Measurements from ENCODE around the gene NDST4.

The NDST4 gene

DNA sequence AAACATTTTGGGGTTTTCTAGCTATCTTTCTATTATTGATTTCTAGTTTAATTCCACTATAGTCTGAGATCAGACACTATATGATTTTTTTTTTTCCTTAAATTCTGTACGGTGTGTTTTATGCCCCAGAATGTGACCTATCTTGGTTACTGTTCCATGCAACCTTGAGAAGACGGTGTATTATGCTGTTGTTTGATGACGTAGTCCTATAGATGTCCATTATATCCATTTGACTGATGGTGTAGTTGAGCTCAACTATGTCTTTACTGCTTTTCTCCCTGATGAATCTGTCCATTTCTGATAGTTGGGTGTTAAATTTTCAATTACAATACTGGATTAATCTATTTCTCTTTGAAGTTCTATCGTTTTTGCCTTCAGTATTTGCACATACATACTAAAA lies 212.5 kb downstream of the NDST4 start:
- no peak for DNase-seq

DNA sequence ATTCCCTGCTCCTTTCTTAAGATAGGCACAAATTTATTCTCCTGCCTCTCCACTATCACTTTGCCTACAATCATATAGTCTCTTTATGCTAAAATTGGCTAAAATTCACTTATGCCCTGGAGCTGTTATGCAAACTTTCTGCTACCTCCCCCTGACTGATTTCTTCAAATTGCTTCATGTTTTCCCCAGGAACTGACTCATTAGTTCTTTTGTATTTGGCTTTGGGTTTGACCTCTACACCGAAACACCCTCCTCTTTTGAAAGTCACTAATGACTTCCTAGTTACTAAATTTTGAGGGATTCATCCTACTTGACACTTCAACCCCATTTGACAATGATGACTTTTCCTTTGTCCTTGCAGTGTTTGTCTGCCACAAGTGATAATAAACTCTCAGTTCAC lies 222.6 kb downstream of the NDST4 start:
- DNase-seq = no peak

GRCh38 chr4:114886761-114887160 lies 226.7 kb downstream of the NDST4 start:
- no peak for DNase-seq

DNA sequence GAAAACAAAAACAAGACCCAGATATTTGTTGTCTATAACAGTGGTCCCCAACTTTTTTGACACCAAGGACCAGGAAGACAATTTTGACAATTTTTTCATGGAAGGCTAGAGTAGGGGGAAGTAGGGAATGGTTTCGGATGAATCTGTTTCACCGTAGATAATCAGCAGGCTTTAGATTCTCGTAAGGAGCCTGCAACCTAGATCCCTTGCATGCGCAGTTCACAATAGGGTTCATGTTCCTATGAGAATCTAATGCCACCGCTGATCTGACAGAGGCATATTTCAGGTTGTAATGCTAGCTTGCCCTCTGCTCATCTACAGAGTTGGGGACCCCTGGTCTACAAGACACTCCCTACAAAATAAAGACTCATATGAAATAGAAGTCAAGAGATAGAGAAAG lies 229.8 kb downstream of the NDST4 start:
- DNase-seq = no peak

GRCh38 chr4:114879916-114880669 lies 233.3 kb downstream of the NDST4 start:
- DNase-seq = no peak

DNA sequence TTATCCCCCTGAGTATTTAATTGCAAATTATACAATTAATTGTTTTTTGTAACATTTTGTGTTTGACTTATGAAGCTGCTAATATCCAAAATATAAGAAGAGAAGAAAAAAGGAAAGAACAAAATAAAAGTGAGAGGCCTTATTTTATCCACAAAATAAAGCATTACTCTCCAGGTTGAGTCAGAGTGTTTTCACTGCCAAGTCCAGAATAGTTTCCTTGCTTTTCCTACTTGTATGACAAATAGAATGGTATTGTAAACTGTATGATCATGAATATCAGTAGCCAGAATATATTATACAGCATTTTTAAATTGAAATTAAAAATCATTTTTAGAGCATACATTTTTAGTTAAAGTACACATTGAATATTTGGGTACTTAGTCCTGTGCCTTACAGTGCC lies 237.8 kb downstream of the NDST4 start:
- no peak for DNase-seq

- DNase-seq = no peak
Observed at GRCh38 chr4:114874321-114874720, 239.1 kb downstream of the NDST4 start.

DNA sequence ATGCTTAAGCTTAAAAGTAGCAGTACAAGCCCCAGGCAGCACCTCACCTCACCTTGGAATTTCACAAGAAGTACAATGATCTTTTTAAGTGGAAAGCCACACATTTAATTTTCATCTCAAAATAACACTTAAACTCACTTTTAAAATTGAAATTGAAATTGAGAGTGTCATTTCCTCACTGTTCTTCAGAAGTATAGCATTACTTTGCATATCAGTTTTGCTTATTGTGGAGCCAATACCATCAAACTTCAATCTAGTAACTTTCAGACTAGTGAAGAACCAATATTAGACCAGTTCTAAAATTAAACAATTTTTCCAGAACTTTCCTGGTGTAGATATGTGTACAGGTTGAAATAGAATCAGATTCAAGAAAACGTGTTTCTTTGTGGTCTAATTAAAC lies 242.4 kb downstream of the NDST4 start:
- DNase-seq = no peak

DNA sequence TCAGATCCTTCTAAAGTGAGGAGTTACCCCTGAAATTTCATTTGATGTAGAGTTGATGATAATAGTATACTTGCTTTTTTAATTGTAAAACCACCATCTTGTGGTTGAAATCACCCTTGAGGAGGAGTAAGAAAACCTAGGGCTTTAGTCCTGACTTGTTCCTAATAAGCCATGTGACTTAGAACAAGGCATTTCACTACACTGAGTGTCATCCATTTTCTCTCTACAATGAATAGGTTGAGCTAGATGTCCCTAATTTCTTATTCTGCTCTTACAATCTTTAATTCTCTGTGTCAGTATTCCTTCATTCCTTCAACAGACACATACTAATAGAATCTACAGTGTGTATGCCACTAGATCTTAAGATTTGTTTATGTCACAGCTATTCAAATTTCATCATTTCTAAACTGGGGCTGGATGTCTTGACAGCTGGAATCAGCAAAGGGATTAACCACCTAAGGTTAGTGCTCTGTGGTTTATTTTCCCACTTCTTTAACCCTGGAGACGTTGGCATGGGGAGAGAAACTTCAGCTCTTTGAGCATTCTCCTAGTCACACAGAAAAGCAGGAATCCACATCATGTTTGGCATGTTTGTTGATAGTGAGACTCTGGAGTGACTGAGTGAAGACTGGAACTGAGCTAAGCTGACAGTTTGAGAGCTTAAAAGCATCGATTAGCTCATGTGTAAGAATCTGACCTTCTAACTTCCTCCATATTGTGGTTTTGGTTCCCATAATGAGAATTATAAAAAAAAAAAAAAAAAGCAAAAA lies 246.3 kb downstream of the NDST4 start:
- no peak for DNase-seq

DNA sequence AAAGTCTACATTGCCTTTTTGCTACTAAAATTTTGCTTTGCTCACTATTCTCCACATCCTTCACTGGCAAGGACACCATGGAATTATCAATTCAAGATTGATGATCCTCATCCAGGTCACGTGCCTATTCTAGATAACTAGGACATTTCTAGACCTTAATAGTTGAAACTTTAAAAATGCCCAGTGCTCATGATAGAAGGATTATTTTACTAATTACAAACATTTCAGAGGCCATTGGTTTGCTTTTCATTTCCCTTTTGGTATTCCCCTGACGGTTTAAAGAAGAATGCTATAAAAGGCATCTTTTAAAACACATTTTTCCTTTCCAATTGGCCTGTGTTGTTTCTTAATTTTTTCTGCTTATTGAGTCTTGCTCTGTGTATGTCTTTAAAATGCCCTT lies 249.4 kb downstream of the NDST4 start:
- no peak for DNase-seq

GRCh38 chr4:114860786-114861185 lies 252.6 kb downstream of the NDST4 start:
- no peak for DNase-seq

GRCh38 chr4:114857831-114858230 lies 255.6 kb downstream of the NDST4 start:
- peak; percentile 32 to 77 for DNase-seq

- no peak for DNase-seq
Observed at GRCh38 chr4:114839986-114840385, 273.4 kb downstream of the NDST4 start.

DNA sequence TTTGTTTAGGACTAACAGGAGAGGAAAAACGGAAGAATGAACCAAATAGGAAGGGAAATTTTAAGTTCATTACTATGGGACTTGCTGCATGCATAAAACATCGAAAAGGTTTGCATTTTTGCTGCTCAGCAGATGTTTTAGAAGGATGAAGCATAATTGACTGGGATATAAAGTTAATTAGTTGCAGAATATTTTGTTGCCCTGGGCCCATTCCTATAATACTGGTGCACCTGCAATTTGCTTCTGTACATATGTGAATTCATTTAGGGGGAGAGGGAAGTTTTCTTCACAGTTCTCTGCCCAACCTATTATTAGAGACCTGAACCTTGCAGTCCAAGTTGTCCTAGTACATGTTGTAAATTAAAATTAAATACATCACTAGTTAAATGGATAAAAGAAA lies 282.8 kb downstream of the NDST4 start:
- peak in 1 of 2 experiments; percentile 15 for DNase-seq

DNA sequence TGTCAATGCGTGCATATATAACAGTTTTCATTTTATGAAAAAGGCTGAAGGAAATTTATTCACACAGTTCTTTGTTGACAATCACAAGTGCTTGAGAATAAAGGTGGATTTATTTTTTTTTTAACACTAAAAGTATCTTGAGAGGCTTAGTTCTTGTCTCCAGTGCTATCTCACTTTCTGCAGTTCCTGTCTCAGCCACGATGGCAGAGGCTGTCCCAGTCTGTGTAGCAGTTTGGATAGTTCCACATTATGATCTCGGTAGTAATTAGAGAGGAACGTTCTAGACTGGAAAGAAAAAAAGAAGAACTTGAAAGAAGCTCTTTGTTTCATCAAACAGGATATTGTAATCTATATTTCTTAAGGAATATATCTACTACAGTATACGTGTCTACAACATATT lies 285.8 kb downstream of the NDST4 start:
- no peak for DNase-seq

DNA sequence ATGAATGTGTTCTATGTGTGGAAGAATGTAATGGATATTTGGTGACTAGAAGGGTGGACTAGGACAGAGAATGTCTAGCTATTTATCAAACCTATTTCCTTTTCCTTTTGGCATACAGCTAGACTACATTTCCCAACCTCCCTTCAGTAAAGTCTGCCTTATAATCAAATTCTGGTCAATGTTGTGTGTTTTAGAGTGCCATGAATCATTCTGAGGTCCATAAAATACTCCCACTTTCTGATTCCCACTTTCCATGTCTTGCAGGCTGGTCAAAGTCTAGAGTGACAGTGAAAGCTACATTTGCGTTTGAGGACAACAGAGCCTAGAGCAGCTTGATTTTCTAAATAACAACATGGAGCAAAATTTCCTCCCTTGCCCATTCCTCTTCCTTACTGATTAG lies 297.7 kb downstream of the NDST4 start:
- no peak for DNase-seq

- DNase-seq = no peak
Observed at GRCh38 chr4:114813961-114814360, 299.5 kb downstream of the NDST4 start.

GRCh38 chr4:114811564-114812301 lies 301.7 kb downstream of the NDST4 start:
- DNase-seq = no peak

DNA sequence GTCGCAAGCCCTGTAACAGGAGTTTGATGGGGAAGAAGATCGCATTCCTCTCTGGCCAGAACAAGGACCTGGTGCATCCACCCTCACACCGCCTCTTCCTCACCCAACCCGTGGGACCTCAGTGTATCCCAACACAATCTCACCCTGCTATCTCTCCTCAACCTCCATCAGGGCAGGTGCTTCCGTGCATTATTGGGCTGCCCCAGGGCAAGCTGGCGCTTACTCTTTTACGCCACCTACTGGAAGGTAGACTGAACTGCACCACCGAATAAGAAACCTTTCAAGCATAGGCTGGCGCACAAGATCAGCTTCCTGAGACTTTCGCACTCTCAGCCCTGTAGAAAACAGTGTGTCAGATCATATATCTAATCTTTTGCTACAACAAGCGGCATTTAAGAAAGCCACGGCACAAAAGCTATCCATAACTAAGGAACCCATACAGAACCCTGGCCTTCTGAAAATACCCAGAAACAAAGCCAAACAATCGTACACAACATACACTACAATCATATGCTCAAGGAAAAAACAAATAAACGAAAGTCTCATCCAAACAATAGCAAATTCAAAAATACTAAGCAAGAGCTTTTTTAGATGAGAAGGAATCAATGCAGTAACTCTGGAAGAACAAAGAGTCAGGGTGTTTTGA lies 305.5 kb downstream of the NDST4 start:
- DNase-seq = peak in 1 of 2 experiments; percentile 49

GRCh38 chr4:114807357-114807756 lies 306.1 kb downstream of the NDST4 start:
- no peak for DNase-seq

DNA sequence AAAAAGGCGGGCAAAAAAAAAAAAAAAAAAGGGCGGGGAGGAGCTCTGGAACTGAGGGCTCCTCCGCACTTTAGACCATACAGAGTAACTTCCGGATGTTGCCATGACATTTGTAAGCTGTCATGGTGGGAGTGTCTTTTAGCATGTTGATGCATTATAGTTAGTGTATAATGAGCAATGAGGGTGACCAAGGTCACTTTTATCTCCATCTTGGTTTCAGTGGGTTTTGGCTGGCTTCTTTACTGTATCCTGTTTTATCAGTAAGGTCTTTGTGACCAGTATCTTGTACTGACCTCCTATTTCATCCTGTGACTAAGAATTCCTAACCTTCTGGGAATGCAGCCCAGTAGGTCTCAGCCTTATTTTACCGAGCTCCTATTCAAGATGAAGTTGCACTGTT lies 321.4 kb downstream of the NDST4 start:
- no peak for DNase-seq

DNA sequence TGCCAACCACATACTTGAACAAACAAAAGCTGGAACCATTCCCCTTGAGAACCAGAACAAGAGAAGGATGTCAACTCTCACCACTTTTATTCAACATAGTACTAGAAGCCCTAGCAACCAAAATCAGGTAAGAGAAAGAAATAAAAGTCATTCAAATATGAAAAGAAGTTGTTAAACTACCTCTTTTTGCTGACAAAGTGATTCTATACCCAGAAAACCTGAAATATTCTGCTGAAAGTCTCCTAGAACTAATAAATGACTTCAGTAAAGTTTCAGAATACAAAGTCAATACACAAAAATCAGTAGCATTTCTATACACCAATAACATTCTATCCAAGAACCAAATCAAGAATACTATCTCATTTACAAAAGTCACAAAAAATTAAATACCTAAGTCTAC lies 327.9 kb downstream of the NDST4 start:
- DNase-seq = no peak

DNA sequence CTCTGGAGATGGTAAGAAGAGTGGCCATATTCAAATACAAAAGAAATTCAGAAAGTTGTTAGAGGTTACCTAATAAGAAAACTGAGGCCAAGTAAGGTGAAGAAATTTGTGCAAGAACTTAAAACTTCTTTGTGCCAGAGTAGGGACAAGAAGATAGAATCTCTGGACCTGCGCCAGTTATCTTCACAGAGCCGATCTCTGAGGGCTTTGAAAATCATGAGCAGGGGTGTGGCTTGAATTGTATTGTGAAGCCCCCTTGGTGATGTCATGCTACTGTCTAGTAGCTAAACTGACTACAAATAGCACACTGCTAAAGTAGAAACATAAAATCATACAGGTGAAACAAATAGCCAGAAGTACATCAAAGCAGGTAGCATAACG lies 330.2 kb downstream of the NDST4 start:
- no peak for DNase-seq
